ENCODE results near the gene LSS.

The LSS gene

DNA sequence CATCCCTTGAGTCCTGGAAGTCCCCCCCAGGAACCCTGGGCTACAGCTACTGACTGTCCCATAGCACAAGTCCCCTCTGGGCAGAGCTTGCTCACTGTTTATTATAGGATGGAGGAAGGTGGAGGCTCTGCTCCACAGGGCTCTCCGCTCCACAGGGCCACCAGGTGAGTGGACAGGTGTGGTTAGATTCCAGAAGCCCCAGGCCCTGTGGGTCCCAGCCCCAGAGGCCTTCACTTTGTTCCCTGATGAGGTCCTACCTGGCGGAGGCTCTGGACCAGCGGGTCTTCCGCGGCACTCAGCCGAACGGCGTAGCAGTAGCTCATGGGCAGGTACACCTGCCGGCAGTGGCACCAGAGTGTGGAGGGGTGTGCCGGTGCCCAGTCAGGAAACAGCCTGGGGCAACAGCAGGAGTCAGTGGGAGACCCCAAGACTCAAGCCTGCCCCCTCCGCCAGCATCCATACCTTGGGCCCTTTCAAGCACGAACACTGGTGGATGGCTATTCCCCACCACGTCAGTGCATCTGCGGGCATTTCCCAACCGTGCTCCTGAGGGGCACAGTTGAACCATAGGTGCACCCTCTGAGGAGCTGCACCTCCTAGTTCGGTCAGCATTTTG lies 12.3 kb downstream of the LSS start:
- Mint-ChIP-seq H3K36me3 (peaks cover 7% of the 10 kb centered on the region), H3K9me3 (no peaks in the 10 kb centered on the region), H3K27ac (no peak overlapping the region), H3K4me3 (no peak overlapping the region), H3K4me1 (peaks cover 4% of the 10 kb centered on the region)
- DNase-seq (ENCODE audit: low spot score in 2 of 2) (no peak), ATAC-seq (no peak)

DNA sequence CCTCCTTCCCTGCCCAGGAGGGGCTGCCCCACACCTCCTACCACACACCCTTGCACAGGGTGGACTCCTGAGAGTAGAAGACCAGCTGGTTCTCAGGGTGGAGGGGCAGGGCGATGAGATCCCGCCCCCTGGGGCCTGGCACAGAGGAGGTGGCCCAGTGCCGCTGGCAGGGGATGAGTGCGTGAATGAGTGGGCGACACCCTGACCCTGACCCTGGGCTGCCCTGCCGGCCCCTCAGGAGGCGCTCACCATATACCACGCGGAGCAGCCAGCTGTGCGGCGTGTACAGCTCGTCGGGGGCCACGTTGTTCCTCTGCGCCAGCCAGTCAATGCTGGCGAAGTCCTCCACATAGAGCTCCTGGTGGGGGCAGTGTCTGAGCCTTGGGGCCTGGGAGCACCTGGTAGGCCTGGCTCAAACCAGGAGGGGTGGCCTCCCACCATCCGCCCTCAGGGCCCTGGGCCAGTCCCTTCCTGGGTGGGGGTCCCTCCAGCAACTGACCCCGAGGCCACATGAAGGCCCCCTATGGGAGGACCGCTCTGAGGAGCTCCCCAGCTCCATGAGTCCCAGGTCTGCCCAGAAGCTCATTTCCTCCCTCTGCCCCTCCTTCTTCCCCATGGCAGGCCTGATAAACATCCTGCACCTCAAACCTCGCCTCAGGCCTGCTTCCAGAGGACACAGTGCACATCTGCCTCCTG lies 13.0 kb downstream of the LSS start:
- DNase-seq (ENCODE audit: low spot score in 2 of 2): no peak
- Mint-ChIP-seq H3K9me3 (no peaks in the 10 kb centered on the region), H3K27ac (no peak overlapping the region), H3K4me3 (no peak overlapping the region), H3K36me3 (peaks cover 3% of the 10 kb centered on the region), H3K4me1 (peaks cover 4% of the 10 kb centered on the region)
- no peak for ATAC-seq

DNA sequence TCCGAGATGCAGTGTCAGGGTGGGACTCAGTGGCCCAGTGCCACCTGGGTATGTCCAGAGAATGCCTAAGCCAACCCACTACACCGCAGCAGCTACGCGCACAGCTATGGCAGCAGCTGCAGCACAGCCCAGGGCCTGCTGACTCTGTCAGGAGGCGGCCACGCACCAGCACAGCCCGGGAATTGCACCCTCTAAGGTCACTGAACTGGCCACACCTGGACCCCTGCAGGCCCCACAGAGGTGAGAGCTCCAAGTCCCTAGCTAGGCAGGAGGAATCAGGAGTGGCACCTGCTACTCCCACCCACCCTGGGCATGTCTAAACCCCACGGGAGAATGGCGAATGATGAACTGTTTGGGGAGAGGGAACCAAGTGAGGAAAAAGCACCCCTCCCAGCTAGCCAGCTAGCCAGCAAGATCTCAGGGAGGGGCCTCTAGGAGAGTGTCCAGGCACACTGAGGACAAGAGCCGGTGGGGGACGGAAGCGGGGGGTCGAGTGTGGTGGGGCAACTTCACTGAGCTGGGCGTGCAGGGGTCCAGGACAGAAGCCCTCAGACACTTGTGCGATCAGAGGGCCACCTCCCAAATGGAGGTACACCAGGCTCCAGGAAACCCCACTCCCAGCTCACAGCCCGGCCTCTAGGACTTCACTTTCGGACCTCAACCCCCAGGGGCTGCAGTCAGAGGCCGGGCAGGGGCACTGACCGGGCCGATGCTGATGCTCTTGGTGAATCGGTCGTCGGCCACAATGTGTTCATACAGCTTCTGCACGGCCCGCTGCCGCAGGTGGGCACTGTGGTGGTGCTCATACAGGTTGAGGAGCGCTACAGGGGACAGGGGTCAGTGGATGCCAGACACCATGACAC lies 13.9 kb downstream of the LSS start:
- no peak for DNase-seq (ENCODE audit: low spot score in 2 of 2)
- Mint-ChIP-seq H3K27ac (no peak overlapping the region), H3K36me3 (peaks cover 4% of the 10 kb centered on the region)

DNA sequence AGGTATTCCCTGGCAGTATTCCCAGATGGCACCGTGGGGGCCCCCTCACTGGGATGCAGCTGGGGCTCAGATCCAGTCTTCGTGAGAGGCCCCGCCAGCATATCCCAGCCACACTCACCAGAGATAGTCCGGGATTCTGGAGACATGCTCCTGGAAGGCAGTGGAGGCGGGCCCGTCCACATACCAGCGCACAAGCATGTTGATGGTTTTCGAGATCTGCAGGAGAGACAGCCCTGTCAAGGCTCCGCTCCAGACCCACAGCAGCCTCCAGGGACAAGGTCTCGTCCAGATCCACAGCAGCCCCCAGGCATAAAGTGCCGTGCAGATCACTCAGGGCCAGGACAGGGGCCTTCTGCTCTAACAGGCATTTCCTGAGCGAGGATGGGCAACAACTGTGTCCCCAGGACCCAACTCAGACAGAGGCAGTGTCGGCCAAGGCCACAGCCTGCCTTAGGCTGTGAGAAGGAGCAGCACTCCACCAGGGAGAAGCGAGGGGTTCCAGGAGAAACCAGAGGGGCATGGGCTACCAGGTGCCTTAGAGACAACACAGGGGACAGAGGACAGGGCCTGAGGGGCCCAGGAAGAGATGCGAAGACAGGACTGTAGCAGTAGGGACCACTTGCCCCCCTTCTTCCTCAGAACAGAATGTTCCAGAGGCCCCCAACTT lies 14.8 kb downstream of the LSS start:
- ATAC-seq: no peak
- no peak for DNase-seq (ENCODE audit: low spot score in 2 of 2)
- peak overlapping the region; percentile 68 for H3K27ac Mint-ChIP-seq
- H3K9me3 Mint-ChIP-seq: no peaks in the 10 kb centered on the region
- H3K4me3 Mint-ChIP-seq: no peak overlapping the region
- H3K4me1 Mint-ChIP-seq: peaks cover 4% of the 10 kb centered on the region
- peaks cover 6% of the 10 kb centered on the region for H3K36me3 Mint-ChIP-seq

More for the DNA sequence above, 13.9 kb downstream of the LSS start:
- H3K4me1 Mint-ChIP-seq: peaks cover 4% of the 10 kb centered on the region
- ATAC-seq: no peak
- no peak overlapping the region for H3K4me3 Mint-ChIP-seq
- no peaks in the 10 kb centered on the region for H3K9me3 Mint-ChIP-seq

DNA sequence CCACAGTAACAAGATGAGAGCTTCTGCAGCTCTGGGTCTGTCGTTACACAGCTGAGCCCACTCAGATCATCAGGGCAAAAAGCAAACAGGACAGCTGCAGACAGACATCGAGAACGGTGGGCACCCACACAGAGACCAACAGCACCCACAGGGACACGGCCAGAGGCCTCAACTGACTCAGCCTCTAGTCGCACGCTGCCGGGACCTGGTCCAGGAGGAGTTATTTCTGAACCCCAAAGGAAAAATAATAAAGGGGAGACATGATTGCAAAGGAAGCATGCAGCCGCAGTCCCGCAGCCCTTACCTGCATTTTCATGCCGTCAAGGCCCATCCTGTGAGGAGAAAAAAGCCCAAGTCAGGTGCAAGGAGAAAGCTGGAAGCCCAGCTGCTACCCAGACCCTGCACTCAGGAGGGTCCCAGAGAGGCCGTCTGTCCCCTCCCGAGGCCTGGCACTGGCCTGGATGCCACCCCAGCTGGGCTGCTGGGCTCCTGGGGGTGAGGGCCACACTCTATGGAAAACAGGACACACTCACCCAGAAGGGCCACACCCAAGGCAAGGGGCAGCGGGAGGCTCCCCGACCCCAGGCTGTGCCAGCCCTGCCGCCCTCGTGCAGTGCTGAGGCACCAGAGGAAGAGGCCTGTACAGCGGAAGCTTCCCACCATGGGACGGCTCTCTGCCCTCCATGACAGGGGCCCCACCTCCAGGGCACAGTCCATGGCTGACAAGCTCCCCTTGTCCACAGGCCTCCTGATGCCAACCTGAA lies 15.7 kb downstream of the LSS start:
- H3K27ac Mint-ChIP-seq: no peak overlapping the region

DNA sequence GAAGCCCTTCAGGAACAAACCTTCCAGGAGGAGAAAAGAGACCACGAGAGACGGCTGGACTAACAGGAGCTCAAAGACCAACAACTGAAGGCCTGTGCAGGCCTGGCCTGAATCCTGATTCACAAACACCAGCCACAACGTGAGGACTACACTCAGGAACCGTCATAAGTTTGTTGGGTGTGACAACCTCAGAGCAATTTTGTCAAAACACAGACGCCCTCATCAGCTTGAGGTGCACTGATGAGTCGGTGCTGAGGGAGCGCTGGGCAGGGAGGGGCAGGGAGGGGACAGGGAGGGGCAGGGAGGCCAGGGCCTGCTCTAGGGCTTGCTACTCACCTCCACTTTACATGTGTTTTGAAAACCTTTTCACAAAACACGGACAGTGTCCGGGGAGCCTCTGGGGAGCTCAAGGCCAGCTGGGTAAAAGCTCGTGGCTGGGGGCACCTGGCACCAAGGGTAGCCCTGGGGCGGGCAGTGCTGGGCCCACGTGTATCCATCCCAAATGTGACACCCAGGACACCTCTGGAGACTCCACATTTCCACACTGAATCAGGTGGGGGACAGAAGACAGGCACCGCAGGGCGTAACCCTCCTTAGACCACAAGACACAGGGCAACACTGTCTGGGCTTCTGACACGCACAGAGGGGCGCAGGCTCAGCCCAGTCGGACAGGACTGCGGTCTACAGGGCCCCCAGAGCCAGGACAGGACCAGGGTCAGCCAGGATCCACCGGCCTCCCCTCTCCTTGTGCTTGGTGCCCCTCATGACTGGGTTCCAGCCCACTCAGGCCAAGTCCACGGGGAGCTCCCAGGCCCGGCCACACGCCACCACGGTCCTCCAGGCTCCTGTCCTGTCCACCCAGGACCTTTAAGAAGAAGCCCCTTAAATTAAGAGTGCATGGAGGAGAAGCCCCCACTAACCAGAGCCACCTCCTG lies 16.5 kb downstream of the LSS start:
- no peak overlapping the region for H3K4me3 Mint-ChIP-seq
- peaks cover 4% of the 10 kb centered on the region for H3K4me1 Mint-ChIP-seq
- H3K27ac Mint-ChIP-seq: peak overlapping the region; percentile 48
- no peaks in the 10 kb centered on the region for H3K9me3 Mint-ChIP-seq
- peaks cover 6% of the 10 kb centered on the region for H3K36me3 Mint-ChIP-seq
- ATAC-seq (no peak), DNase-seq (ENCODE audit: low spot score in 2 of 2) (no peak)

More for the DNA sequence above, 15.7 kb downstream of the LSS start:
- ATAC-seq (no peak), DNase-seq (ENCODE audit: low spot score in 2 of 2) (no peak)
- Mint-ChIP-seq H3K4me1 (peaks cover 4% of the 10 kb centered on the region), H3K36me3 (peaks cover 6% of the 10 kb centered on the region), H3K9me3 (no peaks in the 10 kb centered on the region), H3K4me3 (no peak overlapping the region)

DNA sequence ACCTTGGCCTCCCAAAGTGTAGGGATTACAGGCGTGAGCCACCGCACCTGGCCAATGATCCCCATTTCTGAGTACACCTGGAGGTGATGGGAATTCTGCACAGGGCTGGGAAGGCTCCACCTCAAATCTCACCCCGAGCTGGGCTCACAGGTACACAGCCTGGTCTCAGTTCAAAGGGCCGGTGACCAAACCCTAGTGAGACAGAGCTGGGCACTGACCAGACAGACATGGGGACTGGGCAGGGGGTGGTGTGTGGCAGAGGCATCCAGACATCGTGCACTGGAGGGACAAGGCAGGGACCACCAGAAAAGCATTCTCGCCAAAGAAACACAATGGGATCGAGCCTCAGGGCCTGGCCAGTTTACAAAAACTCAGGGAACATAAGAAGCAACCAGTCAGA lies 17.2 kb downstream of the LSS start:
- Mint-ChIP-seq H3K9me3 (no peaks in the 10 kb centered on the region), H3K36me3 (peaks cover 6% of the 10 kb centered on the region), H3K4me3 (no peak overlapping the region), H3K27ac (peak overlapping the region; percentile 48), H3K4me1 (peaks cover 4% of the 10 kb centered on the region)
- no peak for DNase-seq (ENCODE audit: low spot score in 2 of 2)
- no peak for ATAC-seq

DNA sequence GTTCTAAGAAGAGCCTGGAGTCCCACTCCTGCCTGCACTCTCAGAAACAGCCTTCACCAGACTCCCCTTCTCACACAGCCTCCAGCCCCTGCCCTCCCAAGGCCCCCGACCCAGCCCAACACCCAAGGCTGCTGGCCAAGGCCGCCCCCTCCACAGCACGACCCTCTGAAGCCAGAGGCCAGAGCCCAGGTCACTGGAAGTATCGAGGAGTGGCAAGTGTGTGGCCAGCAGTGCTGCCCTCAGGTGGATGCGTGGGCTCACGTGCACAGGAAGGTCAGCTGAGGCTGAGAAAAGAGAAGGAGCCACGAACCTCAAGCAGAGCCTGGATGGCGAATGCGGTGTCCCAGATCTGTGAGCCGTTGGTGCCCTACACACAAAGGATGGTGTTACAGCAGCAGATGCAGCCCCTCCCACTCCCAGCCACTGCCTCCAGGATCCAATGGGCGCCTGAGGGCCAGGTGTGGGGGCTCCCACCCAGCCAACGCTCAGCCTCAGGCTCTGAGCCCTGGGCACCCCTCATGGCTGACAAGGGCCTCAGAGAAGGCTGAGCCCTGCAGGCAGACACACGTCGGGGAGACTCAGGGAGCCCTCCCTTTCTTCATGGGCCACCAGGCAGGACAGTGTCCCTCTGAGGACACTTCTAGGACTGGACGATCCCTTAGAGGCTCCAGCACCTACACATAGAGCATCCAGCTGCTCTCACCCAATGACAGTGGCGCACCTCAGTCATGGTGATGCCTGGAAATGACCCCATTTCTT lies 18.0 kb downstream of the LSS start:
- H3K4me3 Mint-ChIP-seq: no peak overlapping the region
- no peak for ATAC-seq
- peaks cover 10% of the 10 kb centered on the region for H3K36me3 Mint-ChIP-seq
- no peaks in the 10 kb centered on the region for H3K9me3 Mint-ChIP-seq
- H3K4me1 Mint-ChIP-seq: no peaks in the 10 kb centered on the region
- DNase-seq (ENCODE audit: low spot score in 2 of 2): no peak
- no peak overlapping the region for H3K27ac Mint-ChIP-seq

DNA sequence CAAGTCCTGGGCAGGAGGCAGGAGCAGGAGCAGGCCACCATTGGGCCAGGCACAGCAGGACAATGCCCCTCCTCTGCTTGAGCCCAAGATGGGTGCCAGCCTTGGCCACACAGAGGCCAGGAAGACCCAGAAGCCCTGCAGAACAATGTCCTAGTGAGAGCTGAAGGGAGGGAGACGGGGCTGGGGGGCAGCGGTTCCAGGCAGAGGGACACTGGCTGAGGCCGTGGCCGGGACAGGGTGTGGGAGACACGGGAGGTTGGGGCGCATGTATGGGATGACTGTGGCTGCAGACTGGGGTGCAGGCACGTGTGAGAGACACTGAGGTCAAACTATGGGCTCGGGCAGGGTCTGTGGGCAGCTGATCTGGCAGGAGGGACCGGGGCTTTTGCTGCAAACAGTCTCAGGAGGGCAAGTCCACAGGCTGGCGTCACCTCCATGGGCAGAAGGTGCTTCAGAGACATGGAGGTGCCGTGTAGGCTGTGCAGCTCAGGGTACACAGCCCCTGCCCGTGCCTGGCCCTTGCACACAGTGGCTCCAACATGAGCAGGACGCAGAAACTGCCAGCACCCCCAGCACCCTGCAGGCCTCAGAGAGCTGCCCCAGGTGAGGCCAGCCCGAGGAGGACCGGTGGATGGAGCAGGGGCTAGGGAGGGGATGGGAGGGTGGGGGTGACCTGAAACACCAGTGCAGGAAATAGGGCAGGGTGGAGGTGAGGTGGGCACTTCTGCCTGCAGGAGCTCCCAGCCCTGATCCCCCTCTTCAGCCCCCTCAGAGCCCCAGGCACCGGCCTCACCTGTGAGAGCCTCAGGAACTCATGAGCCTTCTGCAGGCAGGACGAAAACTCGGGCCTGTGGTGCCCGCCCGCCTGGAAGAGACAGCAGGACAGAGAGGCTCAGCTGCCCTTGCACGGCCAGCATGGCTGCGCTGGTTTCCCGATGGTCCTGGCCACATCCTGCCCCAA lies 19.5 kb downstream of the LSS start:
- ATAC-seq: no peak
- Mint-ChIP-seq H3K9me3 (no peaks in the 10 kb centered on the region), H3K36me3 (peaks cover 20% of the 10 kb centered on the region), H3K4me3 (no peak overlapping the region), H3K27ac (no peak overlapping the region), H3K4me1 (no peaks in the 10 kb centered on the region)
- DNase-seq (ENCODE audit: low spot score in 2 of 2): no peak

DNA sequence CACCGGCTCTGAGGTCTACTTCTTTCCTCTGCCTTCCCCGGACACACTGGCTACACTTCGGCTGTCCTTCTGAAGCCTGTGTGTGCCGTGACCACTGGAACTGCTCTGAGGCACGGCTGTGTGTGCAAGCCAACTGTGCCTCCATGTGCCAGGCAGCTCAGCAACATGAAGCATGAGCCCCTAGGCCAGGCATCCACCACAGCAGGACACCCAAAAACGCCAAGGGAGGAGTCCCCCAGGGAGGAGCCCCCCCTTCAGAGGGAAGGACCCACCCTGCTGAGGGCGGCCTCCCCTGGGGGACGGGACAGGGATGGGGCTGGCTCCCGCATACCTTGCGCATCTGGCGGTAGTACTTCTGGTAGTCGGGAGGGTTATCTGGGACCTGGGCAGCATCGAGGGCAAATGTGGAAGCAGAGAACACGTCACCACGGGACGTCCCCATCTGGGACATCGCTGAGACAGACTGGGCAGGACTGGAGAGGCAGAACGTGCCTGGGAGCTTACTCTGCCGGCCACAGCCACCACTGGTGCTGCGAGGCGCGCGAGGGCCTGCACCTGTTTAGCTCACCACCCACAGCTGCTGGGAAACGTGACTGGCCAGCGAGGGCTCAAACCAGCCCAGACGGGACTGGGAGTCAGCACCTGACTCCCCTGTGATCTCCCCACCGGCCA lies 20.5 kb downstream of the LSS start:
- no peaks in the 10 kb centered on the region for H3K4me1 Mint-ChIP-seq
- no peaks in the 10 kb centered on the region for H3K9me3 Mint-ChIP-seq
- H3K36me3 Mint-ChIP-seq: peaks cover 30% of the 10 kb centered on the region
- no peak overlapping the region for H3K27ac Mint-ChIP-seq
- no peak overlapping the region for H3K4me3 Mint-ChIP-seq
- no peak for ATAC-seq
- DNase-seq (ENCODE audit: low spot score in 2 of 2): no peak

DNA sequence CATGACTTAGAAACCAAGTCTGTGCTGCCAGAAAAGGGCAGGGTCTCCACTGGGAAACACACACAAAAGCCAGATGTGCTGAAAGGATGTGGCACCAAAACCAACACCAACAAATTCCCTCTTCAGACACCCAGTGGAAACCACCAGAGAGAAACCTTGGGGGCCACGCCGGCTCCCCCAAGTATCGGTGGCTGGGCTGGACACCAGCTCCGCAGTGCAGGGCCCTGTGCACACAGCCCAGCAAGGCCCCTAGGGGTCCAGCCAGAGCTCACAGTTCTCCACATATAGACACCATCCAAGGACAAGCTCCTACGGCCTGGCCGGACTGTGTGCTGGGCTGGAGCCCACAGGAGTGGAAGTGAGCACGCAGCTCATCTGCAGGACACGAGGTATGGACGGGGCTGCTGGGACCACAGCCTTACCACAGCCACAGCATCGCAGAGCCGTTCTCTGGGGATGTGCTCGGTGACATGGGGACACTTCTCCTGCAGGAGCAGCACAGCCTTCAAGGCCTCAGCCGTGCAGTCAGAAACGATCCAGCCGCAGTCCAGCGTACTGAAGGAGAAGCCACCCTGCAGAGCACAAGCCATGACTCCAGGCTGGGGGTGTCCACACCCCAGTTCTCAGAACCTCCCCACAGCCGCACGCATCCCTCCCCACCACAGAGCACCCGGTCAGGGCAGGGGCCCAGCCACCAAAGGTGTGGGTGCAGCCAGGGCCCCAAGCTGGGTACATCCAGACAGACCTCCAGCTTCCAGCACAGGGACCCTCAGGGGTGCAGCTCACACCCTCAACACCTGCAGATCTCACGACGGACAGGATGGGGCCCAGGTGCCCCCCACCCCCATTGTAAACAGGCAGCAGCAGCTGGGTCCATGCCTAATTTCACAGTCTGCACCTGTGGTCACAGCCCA lies 21.3 kb downstream of the LSS start:
- no peak for DNase-seq (ENCODE audit: low spot score in 2 of 2)
- Mint-ChIP-seq H3K9me3 (no peaks in the 10 kb centered on the region), H3K4me3 (no peak overlapping the region), H3K4me1 (no peaks in the 10 kb centered on the region), H3K27ac (no peak overlapping the region), H3K36me3 (peaks cover 34% of the 10 kb centered on the region)
- ATAC-seq: no peak
